ENCODE results near the gene PTPN20. TPM values are rescaled to one million over a fixed set of nuclear protein-coding genes. Genes with fewer than 3 reads are reported as not detected.

PTPN20 gene
- total RNA-seq, 4 donors from 2014 or later = 1.7 to 10.9 (median 7.7) TPM

GRCh38 chr10:47038881-47039561 is 127.8 kb downstream of the PTPN20 start:
- Histone ChIP-seq H3K27ac (no peak overlapping the region), H3K9me3 (no peaks in the 10 kb centered on the region), H3K4me1 (no peaks in the 10 kb centered on the region), H3K36me3 (no peaks in the 10 kb centered on the region), H3K4me3 (replicated peaks in 1 of 3) (no peak overlapping the region), H3K27me3 (no peaks in the 10 kb centered on the region)
- no peak for TF ChIP-seq POLR2A (IDR thresholded peaks at IDR 0.05)
- TF ChIP-seq CTCF (IDR thresholded peaks at IDR 0.05) = no peak
- WGBS, 2 donors = 71 to 76% methylated on average over 12 of the region's 12 CpGs
- no peak for DNase-seq
- intact Hi-C loops (cut with DNase I) = no loop called here

- no peak for DNase-seq
- intact Hi-C loops (cut with DNase I) = no loop called here
- no peak for TF ChIP-seq POLR2A (IDR thresholded peaks at IDR 0.05)
- TF ChIP-seq CTCF (IDR thresholded peaks at IDR 0.05) = no peak
- H3K4me1 ChIP-seq = no peaks in the 10 kb centered on the region
- no peaks in the 10 kb centered on the region for H3K36me3 ChIP-seq
- H3K4me3 ChIP-seq (replicated peaks in 1 of 3) = no peak overlapping the region
- H3K9me3 ChIP-seq = no peaks in the 10 kb centered on the region
- no peaks in the 10 kb centered on the region for H3K27me3 ChIP-seq
- H3K27ac ChIP-seq = no peak overlapping the region
- WGBS, 2 donors = 68 to 93% methylated on average over 4 of the region's 4 CpGs
Observed at GRCh38 chr10:47039562-47039913, 128.3 kb downstream of the PTPN20 start.

- no peak overlapping the region for H3K4me3 ChIP-seq (replicated peaks in 1 of 3)
- no peak for TF ChIP-seq CTCF (IDR thresholded peaks at IDR 0.05)
- TF ChIP-seq POLR2A (IDR thresholded peaks at IDR 0.05) = no peak
- DNase-seq = no peak
- H3K36me3 ChIP-seq = no peaks in the 10 kb centered on the region
- intact Hi-C loops (cut with DNase I) = no loop called here
- H3K27me3 ChIP-seq = no peaks in the 10 kb centered on the region
- H3K27ac ChIP-seq = no peak overlapping the region
- H3K9me3 ChIP-seq = no peaks in the 10 kb centered on the region
- WGBS, 2 donors = 97% methylated on average over 5 to 6 of the region's 9 CpGs
- no peaks in the 10 kb centered on the region for H3K4me1 ChIP-seq
Observed at GRCh38 chr10:47040041-47040491, 128.8 kb downstream of the PTPN20 start.

- Histone ChIP-seq H3K4me3 (replicated peaks in 1 of 3) (no peak overlapping the region), H3K4me1 (no peaks in the 10 kb centered on the region), H3K27ac (no peak overlapping the region), H3K27me3 (no peaks in the 10 kb centered on the region), H3K9me3 (no peaks in the 10 kb centered on the region), H3K36me3 (no peaks in the 10 kb centered on the region)
- DNase-seq = no peak
- TF ChIP-seq CTCF (IDR thresholded peaks at IDR 0.05) = no peak
- no peak for TF ChIP-seq POLR2A (IDR thresholded peaks at IDR 0.05)
- 86 to 93% methylated on average over 4 of the region's 4 CpGs for WGBS, 2 donors
- intact Hi-C loops (cut with DNase I) = no loop called here
Observed at GRCh38 chr10:47040681-47041080, 129.5 kb downstream of the PTPN20 start.

- H3K36me3 ChIP-seq = no peaks in the 10 kb centered on the region
- TF ChIP-seq POLR2A (IDR thresholded peaks at IDR 0.05) (no peak), CTCF (IDR thresholded peaks at IDR 0.05) (no peak)
- H3K4me1 ChIP-seq = no peaks in the 10 kb centered on the region
- H3K9me3 ChIP-seq = no peaks in the 10 kb centered on the region
- H3K4me3 ChIP-seq (replicated peaks in 1 of 3) = no peak overlapping the region
- WGBS, 2 donors = 84 to 88% methylated on average over 4 of the region's 4 CpGs
- no peaks in the 10 kb centered on the region for H3K27me3 ChIP-seq
- H3K27ac ChIP-seq = no peak overlapping the region
- peak in 1 of 2 donors; percentile 1 for DNase-seq
- intact Hi-C loops (cut with DNase I) = no loop called here
Observed at GRCh38 chr10:47041396-47042198, 130.4 kb downstream of the PTPN20 start.
